GM12872 (cell line): ENCODE measurements around the gene ATP5PO.

Source experiments
- TF ChIP-seq, protein P1 (sequence below): IDR thresholded peaks from 3 replicates; pipeline ENCODE4 v1.5.1; 2011; ENCODE audit warnings: low read depth, mild to moderate bottlenecking, low read length, moderate library complexity; ENCODE audit not compliant: insufficient read depth

ATP5PO gene

DNA sequence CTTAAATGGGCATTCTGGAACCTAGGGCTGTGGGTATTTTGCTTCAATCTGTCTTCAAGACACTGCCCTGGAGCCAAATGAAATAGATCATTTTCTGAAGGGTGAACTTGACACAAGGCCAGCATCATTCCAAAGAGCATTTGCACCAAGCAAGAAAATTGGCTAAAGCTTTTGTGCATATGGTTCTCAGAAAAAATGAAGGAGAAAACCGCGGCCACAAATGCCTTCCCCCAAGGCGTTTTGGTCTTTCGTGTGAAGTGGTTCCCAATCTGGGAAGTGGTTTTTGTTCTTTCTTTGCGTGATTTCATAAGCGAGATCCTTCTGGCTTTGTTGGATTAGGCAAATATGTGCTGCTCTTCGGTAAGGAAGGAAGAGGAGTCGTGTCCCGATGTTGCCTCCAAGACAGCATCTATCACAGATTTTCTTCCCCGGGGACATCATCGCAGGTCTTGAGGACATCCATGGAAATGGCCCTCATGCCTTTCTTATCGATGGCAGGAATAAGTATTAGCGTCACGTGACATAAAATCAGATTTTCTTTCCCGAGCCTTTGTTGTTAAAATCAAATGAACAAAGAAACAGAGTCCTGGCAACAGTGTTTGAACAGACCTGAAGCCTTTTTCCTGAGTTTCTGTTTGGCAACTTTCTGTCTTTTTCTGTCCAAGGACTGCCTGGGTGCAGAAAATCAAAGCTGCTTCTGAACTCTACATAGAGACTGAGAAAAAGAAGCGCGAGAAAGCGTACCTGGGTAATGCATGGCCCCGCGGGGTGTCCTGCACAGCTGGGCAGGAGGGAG, 31.0 kb downstream of the ATP5PO start:
- TF ChIP-seq, protein P1, sequence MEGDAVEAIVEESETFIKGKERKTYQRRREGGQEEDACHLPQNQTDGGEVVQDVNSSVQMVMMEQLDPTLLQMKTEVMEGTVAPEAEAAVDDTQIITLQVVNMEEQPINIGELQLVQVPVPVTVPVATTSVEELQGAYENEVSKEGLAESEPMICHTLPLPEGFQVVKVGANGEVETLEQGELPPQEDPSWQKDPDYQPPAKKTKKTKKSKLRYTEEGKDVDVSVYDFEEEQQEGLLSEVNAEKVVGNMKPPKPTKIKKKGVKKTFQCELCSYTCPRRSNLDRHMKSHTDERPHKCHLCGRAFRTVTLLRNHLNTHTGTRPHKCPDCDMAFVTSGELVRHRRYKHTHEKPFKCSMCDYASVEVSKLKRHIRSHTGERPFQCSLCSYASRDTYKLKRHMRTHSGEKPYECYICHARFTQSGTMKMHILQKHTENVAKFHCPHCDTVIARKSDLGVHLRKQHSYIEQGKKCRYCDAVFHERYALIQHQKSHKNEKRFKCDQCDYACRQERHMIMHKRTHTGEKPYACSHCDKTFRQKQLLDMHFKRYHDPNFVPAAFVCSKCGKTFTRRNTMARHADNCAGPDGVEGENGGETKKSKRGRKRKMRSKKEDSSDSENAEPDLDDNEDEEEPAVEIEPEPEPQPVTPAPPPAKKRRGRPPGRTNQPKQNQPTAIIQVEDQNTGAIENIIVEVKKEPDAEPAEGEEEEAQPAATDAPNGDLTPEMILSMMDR, result no peak

DNA sequence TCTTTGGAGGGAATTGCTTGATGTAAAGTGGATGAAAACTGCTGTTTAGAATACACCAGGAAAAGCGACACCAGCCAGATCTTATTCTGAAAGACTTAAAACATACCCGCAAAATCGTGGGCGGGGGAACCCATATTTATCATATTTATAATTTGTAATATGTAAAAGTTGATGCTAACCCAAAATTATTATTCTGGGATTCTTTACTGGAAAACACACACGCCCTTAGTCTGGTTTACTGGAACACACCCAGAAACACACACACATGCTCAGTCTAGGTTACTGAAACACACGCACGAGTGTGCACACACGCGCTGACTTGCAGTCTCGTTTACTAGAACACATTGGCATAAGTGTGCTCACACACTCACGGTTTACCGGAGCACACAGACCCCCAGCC, 32.5 kb downstream of the ATP5PO start:
- TF ChIP-seq, protein P1, result no peak

DNA sequence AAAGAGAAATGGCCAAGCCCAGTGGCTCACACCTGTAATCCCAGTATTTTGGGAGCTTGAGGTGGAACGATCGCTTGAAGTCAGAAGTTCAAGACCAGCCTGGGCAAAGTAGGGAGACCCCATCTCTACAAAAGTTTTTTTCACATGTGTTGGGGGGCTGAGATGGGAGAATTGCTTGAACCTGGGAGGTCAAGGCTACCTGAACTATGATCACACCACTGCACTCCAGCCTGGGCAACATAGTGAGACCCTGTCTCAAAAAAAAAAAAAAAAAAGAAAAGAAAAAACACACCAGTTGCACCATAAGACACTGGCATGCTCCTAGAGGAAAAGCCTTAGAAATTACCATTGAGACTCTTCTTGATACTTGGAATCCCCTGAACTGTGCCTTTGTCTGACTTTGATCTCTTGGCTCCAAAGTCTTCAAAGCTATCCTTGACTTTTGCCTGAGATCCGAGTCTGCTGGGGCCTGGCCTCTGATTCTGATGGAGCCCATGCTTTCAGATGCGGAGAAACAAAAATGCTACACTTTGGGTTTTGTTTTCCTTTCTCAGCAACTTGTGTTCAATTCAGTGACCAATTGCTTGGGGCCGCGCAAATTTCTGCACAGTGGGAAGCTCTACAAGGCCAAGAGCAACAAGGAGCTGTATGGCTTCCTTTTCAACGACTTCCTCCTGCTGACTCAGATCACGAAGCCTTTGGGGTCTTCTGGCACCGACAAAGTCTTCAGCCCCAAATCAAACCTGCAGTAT, 33.7 kb downstream of the ATP5PO start:
- TF ChIP-seq, protein P1, result no peak

DNA sequence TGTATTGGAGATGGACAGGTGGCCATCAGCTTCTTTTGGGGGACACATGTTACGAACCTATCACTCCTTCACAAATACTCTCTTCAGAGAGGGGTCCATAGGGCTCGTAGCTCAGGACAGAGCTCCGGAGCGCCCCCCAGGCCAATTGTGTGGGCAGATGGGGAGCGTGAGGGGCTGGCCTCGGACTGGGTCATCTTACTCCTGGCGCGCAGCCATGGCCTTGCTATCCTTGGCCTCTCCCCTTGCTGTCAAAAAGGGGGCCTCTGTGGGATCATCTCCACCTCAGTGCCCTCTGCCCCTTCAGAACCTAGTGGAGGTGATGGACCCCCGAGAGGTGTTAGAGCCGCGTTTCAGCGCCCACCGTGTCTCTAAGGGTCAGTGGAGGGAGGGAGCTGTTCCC, 35.0 kb downstream of the ATP5PO start:
- TF ChIP-seq, protein P1, result no peak

DNA sequence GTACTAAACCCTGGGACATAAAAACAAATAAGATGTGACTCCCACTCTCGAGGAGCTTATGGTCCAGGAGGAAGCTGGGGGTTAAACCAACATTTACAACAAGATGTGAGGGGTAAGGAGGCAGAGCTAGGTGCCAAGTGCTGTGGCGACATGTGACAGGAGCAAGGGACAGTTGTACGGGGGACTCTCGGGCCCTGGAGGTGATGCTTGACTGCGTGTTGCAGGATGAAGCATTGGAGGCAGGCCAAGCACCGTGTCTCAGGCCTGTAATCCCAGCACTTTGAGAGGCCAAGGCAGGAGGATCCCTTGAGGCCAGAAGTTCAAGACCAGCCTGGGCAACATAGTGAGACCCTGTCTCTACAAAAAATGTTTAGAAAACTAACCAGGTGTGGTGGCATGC, 36.8 kb downstream of the ATP5PO start:
- TF ChIP-seq, protein P1, result no peak

DNA sequence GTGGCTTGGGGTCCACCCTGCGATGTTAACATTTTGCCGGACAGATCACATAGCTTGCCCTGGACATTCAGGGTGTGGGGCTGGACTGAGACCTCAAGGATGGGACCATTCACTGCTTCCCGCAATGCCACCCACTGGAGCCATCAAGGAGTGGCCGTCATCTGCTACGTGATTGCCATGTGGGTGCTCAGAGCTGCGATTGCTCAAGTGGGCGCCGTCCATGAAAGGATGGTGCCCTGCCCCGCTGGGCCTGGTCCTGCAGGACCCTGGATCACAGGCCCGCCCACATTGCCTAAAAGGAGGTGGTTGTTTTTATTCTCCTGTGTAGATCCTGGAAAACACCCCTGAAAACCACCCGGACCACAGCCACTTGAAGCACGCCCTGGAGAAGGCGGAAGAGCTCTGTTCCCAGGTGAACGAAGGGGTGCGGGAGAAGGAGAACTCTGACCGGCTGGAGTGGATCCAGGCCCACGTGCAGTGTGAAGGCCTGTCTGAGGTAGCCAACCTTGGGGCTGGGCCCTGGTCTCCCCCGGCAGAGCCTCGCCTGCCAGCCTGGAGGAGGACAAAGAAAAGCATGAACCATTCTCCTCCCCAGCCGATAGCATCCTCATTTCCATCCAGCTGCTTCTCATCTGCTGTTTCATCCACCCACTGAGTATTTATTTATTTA, 40.4 kb downstream of the ATP5PO start:
- TF ChIP-seq, protein P1, result no peak

DNA sequence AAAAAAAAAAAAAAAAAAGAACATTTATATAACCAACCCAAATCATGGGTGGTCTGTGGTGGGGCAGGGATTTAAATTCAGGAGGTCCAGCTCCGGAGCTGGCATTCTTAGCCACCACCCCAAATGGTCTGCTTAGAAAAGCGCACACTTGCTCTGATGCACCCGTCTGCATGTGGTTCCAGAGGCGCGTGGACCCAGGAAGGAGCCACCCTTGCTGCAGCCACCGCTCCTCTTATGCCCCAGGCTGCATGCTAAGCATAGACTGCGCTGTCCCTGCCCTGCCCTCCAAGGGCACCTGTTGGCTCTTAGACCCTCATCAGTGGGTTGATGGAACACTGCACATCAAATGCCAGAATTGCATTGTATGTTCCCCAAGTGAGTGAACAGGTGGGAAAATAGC, 41.4 kb downstream of the ATP5PO start:
- TF ChIP-seq, protein P1, result no peak
